GM20000 (cell line): ENCODE data around the gene FBXO21.
A peak's percentile ranks its signal among the peaks of the same experiment; 100 is the strongest.

Source experiments
- DNase-seq: peaks from one replicate; pipeline ENCODE4 v3.0.0; 2012; ENCODE audit warnings: low spot score
- CTCF ChIP-seq: IDR thresholded peaks from 2 replicates; pipeline ENCODE4 v1.5.1; 2012; ENCODE audit warnings: mild to moderate bottlenecking, control low read depth; ENCODE audit errors: extremely low read depth, missing control alignments

FBXO21 gene

DNA sequence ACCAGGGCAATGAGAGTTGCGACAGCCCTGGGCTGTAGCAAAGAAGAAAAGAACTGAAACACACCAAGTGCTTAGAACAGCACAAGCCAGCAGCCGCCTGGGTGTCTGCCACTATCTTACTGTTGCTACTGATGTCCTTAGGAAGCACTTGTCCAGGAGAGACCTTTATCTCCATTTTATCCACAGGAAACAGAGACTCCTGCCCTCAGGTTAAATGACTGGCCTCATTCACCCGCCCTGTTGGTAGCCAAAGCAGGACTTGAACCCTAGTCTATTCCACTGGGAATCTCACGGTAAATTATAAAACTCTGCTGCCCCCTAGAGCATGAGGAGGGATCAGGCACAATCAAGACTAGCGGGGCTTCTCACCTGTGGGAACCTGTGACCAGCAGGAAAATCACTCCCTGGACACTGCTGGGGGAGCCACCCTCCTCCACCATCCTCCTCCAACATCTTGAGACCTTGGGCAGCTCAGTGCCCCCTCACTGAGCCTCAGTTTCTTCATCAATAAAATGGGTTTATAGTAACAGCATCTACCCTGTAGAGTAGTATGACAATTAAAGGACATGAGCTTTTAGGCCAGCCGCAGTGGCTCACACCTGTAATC lies 70.6 kb downstream of the FBXO21 start:
- peak; percentile 65 for DNase-seq
- TF ChIP-seq CTCF: peak; percentile 60

GRCh38 chr12:117118838-117119591 lies 71.3 kb downstream of the FBXO21 start:
- TF ChIP-seq CTCF: no peak
- no peak for DNase-seq

- TF ChIP-seq CTCF: no peak
- no peak for DNase-seq
Observed at GRCh38 chr12:117114784-117115183, 75.5 kb downstream of the FBXO21 start.

GRCh38 chr12:117113231-117113630 lies 77.0 kb downstream of the FBXO21 start:
- no peak for DNase-seq
- TF ChIP-seq CTCF: no peak

- no peak for DNase-seq
Observed at GRCh38 chr12:117111821-117112595, 78.3 kb downstream of the FBXO21 start.

GRCh38 chr12:117111386-117111785 lies 78.9 kb downstream of the FBXO21 start:
- DNase-seq: no peak
- TF ChIP-seq CTCF: no peak

More at GRCh38 chr12:117111821-117112595, 78.3 kb downstream of the FBXO21 start:
- TF ChIP-seq CTCF: no peak
